TTC549 (cell line): ENCODE results near the gene PFDN4.

ENCODE experiments used
- FAIRE-seq: peaks from 2 replicates; lab custom pipeline; 2012; peaks lifted over from hg19 to GRCh38; lab: Jason Lieb, UNC

The PFDN4 gene

DNA sequence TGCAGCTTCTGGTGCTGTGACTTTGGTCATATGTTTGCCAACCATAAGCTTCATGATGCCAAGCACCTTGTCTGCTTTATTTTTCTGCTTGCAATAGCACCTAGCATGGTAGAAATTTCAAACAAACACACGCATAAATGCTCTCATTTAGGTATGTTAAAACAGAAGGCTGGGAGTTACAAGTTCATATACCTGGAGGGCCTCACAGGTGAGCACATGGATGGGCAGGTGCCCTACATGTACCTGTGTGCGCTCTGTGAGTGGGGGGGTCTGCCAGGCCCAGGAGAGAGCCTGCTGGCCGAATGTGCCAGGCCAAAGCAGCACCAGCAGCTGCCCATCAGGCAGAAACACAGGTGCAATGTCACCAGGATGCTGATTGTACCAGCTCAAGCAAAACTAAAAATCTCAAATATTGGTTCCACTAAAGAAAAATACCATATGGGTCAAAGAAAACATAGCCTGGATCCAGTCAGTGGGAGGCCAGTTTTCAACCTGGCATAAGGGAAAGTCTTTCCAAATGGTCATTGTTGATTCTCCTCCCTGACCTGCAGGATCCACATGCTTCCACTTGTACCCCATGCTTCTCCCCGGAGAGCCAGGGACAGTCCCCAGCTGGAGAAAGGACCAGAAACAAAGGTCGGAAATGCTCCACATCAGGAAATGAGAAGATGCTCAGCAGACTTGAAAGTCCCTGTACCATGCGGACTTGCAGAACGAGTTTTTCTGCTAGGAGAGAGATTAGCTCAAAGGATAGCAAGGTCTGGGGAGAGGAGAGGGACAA is 7.2 kb upstream of the PFDN4 start:
- no peak for FAIRE-seq

DNA sequence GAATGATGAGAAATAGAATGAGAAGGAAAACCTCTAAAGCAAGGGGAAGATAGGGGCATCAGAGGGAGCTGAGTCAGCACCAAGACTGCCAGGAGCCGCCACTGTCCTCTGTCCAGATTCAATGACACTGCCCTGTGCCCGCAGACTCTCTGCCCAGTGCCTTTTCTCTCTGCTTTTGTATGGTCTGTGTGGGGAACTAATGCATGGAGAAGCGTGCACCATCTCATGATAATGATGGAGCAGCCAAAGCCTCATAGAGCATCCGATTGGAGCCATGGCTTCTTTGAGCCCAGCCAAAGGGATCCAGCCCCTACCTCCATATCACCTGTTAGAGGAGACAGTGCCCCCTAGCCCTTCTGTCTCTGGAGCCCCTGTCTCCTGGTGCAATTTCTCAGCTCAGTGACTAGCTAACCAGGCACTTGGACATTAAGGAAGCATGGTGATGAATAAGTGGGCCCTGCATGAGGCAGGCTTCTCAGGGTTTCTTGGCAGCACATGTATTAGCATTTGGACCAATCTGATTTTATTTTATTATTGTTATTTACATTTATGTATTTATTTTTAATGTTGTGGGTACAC is 6.5 kb upstream of the PFDN4 start:
- no peak for FAIRE-seq

DNA sequence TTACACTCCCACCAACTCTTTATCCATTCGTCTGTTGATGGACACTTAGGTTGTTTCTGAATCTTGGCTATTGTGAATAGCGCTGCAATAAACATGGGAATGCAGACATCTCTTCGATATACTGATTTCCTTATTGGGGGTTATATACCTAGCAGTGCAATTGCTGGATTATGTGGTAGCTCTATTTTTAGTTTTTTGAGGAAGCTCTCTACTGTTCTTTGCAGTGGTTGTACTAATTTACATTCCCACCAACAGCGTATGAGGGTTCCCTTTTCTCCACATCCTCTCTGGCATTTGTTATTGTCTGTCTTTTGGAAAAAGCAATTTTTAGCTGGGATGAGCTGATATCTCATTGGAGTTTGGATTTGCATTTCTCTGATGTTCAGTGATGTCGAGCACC is 4.6 kb upstream of the PFDN4 start:
- no peak for FAIRE-seq

DNA sequence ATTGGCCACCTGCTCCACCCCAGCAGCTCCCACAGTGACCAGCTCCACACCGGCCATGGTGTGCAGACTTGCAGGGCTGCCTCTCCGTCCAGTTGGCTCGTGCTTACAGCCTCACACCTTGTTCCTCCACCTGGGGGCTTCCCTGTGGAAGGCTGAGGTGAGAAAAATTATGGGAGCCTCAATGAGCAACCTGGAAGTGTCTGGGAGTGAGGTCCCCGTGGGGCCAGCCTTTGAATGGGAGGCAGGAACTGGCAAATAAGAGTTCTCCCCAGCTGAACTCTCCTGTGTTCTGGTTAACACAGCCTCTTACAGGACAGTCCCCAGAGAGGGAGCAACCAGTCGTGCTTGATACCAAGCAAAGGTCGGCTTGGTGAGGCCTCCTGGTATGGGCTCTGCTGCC is 3.8 kb upstream of the PFDN4 start:
- no peak for FAIRE-seq

DNA sequence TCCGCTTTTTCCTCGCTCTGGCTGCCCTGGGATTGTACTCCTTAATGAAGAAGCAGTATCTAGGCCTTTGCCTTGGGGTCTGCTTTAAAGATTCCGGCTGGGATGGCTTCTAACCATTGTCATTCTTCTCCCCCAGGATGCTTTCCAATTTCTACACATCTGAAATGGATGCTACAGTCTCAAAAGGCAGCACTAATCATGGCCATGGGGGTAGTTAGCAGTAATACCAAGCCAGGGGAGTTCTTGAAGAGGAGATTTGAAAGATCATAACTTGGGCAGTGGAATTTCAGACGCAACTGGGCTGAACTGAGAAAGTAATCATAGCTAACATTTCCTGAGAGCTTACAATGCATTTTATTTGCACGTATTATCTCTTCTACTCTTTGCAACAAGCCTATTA is 3.4 kb upstream of the PFDN4 start:
- FAIRE-seq: no peak

DNA sequence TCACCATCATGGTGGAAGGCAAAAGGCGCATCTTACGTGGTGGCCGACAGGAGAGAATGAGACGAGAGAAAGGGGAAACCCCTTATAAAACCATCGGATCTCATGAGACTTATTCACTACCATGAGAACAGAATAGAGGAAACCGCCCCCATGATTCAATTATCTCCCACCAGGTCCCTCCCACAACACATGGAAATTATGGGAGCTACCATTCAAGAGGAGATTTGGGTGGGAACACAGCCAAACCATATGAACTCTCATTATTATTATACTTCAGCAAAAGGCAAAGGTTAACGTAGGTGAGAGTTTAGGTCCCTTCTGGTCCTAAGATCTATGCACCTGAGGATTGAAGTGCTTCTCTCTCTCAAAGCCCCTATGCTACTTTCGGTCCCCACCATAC is 2.4 kb upstream of the PFDN4 start:
- no peak for FAIRE-seq

DNA sequence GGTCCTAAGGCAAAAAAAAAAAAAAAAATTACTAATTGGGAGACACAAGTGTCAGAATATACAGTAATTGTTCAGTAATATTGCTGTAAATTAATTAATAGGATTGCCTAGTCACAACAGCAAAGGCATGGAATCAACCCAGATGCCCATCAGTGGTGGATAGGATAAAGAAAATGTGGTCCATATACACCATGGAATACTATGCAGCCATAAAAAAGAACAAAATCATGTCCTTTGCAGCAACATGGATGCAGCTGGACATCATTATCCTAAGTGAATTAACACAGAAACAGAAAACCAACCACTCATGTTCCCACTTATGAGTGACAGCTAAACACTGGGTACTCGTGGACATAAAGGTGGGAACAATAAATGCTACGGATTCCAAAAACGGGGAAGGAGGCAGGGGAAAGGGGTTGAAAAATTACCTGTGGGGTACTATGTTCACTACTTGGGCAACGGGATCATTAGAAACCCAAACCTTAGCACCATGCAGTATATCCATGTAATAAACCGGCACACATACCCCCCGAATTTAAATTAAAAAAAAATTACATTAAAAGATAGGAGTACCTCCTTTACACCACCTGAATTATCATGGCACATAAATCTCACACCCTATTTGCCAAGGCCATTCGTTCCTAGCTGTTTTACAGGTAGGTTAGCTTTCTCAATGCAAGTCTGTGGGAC is 689 bp upstream of the PFDN4 start:
- FAIRE-seq: no peak

DNA sequence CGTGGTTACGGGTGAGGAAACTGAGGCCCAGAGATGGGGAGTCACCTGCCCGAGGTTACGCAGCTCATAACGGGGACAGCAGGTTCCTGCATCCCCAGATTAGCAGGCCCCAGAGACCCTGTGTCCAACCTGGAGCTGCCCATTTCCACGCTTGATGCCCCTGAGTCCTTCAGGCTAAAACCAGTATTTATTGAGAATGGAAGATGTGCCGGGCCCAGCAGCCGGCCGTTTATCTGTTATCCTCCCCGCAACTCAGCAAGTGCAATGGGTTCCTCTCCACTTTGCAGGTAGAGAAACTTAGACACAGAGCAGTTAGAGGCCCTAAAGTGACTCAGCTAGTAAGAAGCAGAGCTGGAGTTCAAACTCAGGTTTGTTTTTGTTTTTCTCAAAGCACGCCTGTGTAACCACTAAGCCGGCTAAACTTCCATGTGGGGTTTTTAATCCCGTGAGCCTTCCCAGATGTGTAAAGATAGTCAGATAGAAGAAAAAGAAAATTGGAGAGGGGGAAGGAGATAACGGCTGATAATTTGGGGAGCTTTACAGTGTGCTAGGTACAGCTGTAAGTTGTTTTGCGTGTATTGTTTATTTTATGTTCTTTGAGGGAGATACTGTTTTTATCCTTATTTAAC is 775 bp downstream of the PFDN4 start:
- no peak for FAIRE-seq

DNA sequence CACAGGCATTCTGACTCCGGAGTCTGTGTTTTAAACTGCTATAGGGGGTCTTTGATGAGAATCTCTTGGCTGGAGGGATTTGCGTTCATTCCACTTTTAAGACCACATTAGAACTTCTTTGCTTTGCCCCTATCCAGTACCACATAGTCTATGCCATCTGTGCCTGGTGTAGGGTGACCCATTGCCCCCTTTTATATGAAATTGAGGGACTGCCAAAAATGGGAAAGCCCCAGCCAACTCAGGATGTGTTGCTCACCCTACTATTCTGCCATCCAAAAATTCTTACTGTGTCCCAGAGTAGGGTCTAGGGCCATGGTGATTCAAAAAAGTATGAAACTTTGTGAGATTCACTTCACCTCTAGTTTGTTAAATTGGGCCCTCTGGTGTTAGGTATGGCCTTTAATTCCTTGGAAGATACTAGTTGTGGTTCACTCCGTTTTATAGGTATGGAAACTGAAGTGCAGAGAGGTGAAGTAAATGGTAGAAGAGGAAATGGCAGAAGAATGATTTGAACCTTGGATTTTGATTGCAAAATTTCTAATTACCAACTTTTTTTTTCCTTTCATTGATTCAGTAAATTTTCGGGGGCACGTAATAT is 1.4 kb downstream of the PFDN4 start:
- FAIRE-seq: no peak

DNA sequence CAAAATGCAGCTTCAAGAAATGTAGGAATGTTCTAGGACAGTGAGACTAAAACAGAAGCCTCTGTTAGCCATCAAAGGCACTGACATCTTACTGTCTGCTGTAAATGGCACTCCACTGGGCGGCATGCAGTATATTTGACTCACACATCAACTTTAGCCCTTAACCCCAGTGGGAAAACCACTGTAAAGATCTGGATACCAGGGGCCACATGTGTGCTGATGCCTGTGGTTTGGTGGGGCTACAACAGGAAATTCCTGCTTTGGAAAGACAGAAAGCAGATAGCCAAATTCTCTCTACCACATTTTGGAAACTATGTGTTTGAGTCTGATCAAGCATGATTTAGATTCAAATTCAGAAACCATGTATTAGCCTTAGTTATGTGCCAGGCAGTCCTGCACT is 4.3 kb downstream of the PFDN4 start:
- FAIRE-seq: no peak

DNA sequence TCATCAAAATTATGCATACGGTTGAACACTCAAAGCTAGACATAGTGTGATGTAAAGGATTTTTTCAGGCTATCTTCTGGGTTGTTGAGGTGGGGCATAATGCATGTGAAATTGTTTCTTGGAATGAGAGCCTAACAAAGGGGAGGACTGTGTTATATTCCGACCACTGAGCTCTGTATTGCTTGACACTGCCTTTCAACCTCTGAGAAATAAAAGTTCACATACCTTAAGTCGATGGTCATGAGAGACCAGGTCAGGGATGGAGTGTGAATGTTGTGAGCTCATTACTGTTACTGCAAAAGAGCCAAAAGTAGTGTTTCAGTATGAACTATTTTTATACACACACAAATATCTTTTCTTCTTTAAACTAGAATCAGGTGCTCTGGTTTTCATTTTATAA is 5.0 kb downstream of the PFDN4 start:
- no peak for FAIRE-seq

DNA sequence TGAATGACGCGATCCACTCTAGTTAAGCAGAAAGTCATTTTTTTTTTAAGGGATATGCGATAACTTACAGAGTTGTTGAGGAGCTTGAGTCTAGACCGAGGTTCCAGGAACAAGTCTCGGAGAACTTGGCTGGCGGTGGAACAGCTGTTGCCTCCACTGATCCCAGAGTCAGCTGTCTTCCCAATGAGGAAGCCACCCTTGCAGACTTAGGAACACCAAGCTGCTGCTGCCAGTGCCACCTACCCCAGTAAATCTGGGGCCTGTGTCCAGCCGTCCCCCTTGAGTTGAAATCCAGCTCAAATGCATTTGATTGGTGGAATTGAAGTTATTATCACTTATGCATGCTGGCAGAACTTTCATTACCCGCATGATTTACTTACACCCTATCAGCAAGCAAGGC is 6.7 kb downstream of the PFDN4 start:
- FAIRE-seq: no peak

DNA sequence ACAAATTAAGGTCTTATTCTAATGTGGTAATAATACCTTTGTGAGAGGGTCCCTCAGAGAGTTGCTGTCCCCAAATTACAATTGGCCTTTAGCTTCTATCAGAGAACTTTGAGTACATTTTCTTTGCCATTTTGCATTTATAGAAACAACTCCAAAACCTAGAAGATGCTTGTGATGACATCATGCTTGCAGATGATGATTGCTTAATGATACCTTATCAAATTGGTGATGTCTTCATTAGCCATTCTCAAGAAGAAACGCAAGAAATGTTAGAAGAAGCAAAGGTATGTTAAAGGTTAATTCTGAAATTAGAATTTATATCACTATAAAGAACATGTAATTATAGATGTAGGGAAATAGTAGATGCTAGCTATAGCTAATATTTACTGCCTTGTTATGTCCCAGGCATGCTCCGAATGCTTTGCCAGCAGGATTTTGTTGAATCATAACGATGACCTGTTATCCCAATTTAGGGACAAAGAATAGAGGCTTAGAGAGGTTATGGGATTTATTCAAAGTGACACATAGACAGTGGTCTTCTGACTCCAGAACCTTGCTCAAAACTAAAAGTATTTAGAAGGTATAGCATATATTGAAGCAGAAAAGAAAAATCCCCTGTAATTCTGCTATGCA is 7.4 kb downstream of the PFDN4 start:
- FAIRE-seq: no peak

DNA sequence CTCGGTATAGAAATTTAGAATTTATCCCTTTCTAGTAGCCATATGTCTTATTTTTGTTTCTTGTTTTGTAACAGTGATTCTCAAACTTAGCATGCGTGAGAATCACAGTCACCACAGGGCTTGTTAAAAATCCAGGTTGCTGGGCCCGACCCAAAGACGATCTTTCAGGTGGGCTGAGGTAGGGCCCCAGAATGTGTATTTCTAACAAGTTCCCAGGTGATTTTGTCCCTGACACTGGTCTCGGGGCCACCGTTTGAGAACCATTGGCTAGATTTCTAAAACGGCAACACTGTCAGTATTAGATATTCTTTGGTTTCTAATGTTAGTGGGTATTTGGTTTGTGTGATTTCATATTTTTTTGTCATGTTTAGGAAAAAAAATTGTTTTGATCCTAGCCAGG is 9.9 kb downstream of the PFDN4 start:
- FAIRE-seq: no peak

DNA sequence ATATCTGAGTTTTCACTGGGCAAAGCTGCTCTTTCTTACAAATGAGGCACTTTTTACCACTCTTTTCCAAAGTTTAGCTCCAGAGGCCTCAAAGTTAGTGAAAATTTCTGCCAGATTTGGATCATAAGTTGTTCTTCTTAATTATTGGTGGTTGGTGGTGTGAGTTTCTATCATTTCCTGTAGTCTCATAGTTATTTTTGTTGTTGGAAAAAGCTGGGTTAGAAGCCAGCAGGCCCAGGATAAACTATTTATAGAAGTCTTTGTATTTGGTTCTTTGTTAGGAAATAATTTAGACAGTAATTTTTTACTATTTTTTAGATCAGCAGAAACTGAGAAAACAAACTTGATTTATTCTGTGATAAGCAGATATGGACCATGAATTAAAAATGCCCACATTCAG is 10.6 kb downstream of the PFDN4 start:
- no peak for FAIRE-seq

DNA sequence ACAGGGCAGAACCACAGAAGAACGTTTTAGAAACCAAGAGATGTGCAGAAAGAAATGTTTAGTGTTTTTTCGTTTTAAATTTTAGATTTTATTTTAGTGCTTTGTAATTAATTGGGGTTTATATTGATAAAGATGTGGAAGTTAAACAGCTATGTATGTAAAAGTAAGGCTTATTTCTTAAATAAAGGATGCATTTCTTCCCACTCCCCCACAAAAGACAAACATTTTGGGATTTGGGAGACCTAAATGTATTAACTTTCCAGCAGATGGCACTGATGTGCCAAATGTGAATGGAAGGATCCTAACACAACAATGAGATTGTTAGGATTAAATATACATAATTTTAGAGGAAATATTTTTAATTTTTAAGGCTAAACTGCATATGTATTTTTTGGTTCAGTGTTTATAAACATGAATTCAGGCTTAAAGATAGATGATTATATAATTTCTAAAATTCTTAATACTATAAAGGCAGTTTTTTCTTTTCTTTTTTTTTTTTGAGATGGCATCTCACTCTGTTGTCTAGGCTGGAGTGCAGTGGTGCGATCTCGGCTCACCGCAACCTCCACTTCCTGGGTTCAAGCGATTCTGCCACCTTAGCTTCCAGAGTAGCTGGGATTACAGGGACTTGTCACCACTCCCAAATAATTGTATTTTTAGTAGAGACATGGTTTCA is 12.0 kb downstream of the PFDN4 start:
- FAIRE-seq: peak; percentile 94

DNA sequence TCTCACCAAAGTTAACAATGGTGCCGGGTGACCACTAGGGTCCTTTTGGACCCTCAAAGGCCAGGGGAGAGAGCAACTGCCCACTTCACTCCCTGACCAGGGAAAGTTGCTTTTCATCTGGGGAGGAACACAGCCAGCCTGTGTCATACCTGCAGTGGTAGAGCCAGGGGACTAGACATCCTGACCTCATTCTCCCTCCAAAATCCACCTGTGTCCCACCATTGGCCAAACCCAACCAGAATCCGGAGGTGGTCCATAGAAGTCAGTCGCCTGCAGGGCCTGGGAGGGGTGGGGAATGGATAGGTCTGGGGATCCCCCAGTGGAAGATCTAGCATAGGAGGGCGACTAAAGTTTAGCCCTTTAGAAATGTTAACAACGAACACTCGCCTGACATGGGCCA is 12.8 kb downstream of the PFDN4 start:
- no peak for FAIRE-seq

DNA sequence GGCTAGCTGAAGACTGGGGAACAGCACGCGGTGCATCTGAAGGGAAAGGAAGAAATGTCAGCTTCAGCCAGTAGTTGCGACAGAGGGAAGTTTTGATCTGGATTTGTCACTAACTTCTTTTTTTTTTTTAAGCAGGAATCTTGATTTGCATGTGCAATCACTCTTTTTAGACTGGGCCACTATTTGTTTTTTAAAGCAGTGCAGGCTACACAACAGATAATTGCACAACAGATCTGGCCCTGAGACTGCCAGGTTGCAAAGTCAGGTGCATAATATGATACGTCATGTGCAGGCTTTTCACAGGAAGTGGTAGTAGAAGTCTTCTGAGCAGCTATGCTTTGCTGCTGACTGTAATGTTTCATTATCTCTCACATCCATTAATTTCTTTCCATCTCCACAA is 13.5 kb downstream of the PFDN4 start:
- FAIRE-seq: no peak

DNA sequence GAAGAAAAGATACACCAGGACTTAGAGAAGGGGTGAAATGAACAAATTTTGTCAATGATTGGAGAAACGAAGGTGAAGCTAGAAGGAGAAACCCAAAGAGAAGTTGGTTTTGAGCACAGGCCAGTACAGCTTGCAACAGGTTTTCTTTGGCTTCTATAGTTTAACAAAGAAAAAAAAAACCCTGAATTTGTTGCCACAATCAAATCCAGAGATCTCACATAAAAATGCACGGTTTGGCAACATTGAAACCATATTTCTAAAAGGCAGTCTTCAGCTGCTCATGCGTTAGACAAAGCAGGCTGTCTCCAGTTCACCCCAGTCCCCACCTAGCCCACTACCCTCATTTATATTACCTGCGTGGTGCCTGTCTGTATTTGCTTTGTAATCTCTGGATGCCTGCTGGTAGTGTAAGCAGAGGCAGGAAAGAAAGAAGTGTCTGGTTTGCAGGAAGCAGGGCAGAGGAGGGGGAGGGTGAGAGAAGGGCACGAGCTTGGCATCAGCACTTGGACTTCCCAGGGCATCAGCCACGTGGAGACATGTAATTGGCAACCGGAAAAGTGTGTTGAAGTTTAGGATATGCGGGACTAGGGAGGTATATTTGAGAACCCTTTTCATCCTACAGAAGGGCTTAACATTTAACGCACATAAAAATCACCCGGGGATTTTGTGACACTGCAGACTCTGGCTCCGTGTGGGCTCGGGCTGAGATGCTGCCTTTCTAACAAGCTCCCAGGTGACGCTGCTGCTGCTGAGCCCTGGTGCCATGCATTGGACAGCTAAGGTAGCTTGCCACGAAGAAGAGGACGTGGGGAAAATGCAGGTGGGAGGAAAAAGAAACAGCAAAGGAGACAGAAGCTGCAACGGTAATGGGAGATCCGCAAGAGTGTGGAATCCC is 14.4 kb downstream of the PFDN4 start:
- no peak for FAIRE-seq

DNA sequence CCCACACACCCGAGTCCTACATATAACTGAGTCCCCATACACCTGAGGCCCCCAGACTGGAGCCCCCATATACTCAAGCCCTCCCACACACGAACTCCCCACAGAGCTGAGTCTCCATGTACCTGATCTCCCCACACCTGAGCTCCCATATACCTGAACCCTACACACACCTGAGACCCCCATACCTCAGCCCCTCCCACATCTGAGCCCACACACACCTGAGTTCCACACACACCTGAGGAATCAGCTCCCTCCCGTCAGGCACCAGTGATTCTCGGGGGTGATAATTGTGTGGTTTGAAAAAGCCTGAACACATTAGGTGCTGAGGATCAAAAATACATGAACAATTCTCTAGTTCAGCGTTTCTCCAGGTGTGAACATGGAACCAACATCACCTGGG is 15.4 kb downstream of the PFDN4 start:
- FAIRE-seq: no peak

DNA sequence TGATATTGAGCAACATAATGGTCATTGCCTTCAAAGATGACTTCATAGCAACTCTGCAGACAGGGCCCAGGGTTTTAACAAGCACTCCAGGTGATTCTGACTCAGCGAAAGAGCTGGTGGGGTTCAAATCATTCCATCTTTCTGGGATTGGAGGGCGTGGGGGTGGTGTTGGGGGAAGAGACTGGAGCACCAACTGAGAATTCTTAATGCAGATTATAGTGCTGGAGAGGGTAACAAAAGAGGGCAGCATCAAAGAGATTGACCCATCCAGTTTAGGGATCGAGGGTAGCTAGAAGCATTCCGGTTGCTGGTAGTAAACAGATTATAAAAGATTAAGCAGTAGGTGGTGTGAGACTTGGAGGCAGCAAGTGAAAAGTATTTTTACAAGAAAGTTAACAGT is 15.9 kb downstream of the PFDN4 start:
- no peak for FAIRE-seq
